ENCODE results near the gene PEAK1. TPM values are rescaled to one million over a fixed set of nuclear protein-coding genes. Genes with fewer than 3 reads are reported as not detected.
A peak's percentile ranks its signal among the peaks of the same experiment; 100 is the strongest.

The PEAK1 gene
- total RNA-seq, 6 experiments from 2014 or later, result 85.6 to 110 (median 95.8) TPM

- TF ChIP-seq CTCF (IDR thresholded peaks at IDR 0.05), result no peak
- Mint-ChIP-seq H3K36me3 (ENCODE audit: low read depth) (no peaks in the 10 kb centered on the region; the same call in 1 of the 2 replicates), H3K9me3 (no peaks in the 10 kb centered on the region), H3K4me1 (ENCODE audit: low read depth) (peaks cover 47% of the 10 kb centered on the region), H3K27ac (no peak overlapping the region), H3K27me3 (ENCODE audit: insufficient read depth) (no peaks in the 10 kb centered on the region), H3K4me3 (no peak overlapping the region)
- no peak for DNase-seq
These were observed 5.2 kb upstream of the PEAK1 start for GRCh38 chr15:77425104-77425503.

- peaks cover 7% of the 10 kb centered on the region for H3K36me3 Mint-ChIP-seq (ENCODE audit: low read depth)
- TF ChIP-seq CTCF (IDR thresholded peaks at IDR 0.05), result no peak
- H3K4me3 Mint-ChIP-seq, result peak overlapping the region; percentile 96
- H3K27ac Mint-ChIP-seq, result peak overlapping the region; percentile 99
- H3K4me1 Mint-ChIP-seq (ENCODE audit: low read depth), result peaks cover 37% of the 10 kb centered on the region
- H3K9me3 Mint-ChIP-seq, result no peaks in the 10 kb centered on the region
- no peaks in the 10 kb centered on the region; the same call in 1 of the 2 replicates for H3K27me3 Mint-ChIP-seq (ENCODE audit: insufficient read depth)
- DNase-seq, result no peak
These were observed 1.4 kb upstream of the PEAK1 start for GRCh38 chr15:77421370-77421700.

- DNase-seq, result peak; percentile 66
- TF ChIP-seq CTCF (IDR thresholded peaks at IDR 0.05), result no peak
- peak within 1 kb of the TSS; percentile 99 for H3K27ac Mint-ChIP-seq
- H3K4me1 Mint-ChIP-seq (ENCODE audit: low read depth), result peaks cover 36% of the 10 kb centered on the region
- peak within 1 kb of the TSS; percentile 96 for H3K4me3 Mint-ChIP-seq
- peaks cover 7% of the 10 kb centered on the region for H3K36me3 Mint-ChIP-seq (ENCODE audit: low read depth)
- H3K9me3 Mint-ChIP-seq, result no peaks in the 10 kb centered on the region
- H3K27me3 Mint-ChIP-seq (ENCODE audit: insufficient read depth), result no peaks in the 10 kb centered on the region; the same call in 1 of the 2 replicates
These were observed 886 bp upstream of the PEAK1 start, which contains the start of gene HMG20A for GRCh38 chr15:77420610-77421369. Gene HMG20A, plus strand, starts transcription at chr15:77420888. Its CDS starts 37,520 bp downstream, at chr15:77458408.

GRCh38 chr15:77418966-77419835, 703 bp downstream of the PEAK1 start:
- H3K4me3 Mint-ChIP-seq, result peak overlapping the region; percentile 98
- no peaks in the 10 kb centered on the region for H3K9me3 Mint-ChIP-seq
- peaks cover 7% of the 10 kb centered on the region for H3K36me3 Mint-ChIP-seq (ENCODE audit: low read depth)
- peak; percentile 11 for DNase-seq
- peak overlapping the region; percentile 97 for H3K27ac Mint-ChIP-seq
- peaks cover 24% of the 10 kb centered on the region for H3K4me1 Mint-ChIP-seq (ENCODE audit: low read depth)
- TF ChIP-seq CTCF (IDR thresholded peaks at IDR 0.05), result peak; percentile 68
- H3K27me3 Mint-ChIP-seq (ENCODE audit: insufficient read depth), result no peaks in the 10 kb centered on the region; the same call in 1 of the 2 replicates

GRCh38 chr15:77418391-77418965, 1.4 kb downstream of the PEAK1 start:
- Mint-ChIP-seq H3K27ac (peak overlapping the region; percentile 97), H3K9me3 (no peaks in the 10 kb centered on the region), H3K4me1 (ENCODE audit: low read depth) (peaks cover 19% of the 10 kb centered on the region), H3K27me3 (ENCODE audit: insufficient read depth) (no peaks in the 10 kb centered on the region; the same call in 1 of the 2 replicates), H3K4me3 (peak overlapping the region; percentile 98), H3K36me3 (ENCODE audit: low read depth) (peaks cover 7% of the 10 kb centered on the region)
- peak; percentile 45 for DNase-seq
- no peak for TF ChIP-seq CTCF (IDR thresholded peaks at IDR 0.05)
